Heart left ventricle (tissue), 13 donors: ENCODE measurements around the gene MCM3AP.

ENCODE experiments used
- CTCF ChIP-seq, 12 donors: fragments of 200-600 bp; sonication (generic) in 4 of 12; IDR thresholded peaks; one replicate each; pipeline versions ENCODE4 v1.5.0 to v1.8.0; 2018 to 2022; ENCODE audit warnings: antibody characterized with exemption in 12 of 12, mild to moderate bottlenecking in 5 of 12
- POLR2A ChIP-seq, 2 donors: fragments of 450-650 bp; IDR thresholded peaks; one replicate each; pipeline ENCODE4 v1.6.1; 2017; ENCODE audit warnings: antibody characterized with exemption in 2 of 2, mild to moderate bottlenecking in 2 of 2, moderate library complexity in 2 of 2
- donor health status: ischemic (EF 13 %, LVEDD 7.1; RV severe dilation, severe dysfunction).
- donor health status: DM: no; HTN: yes; CAD: no.
- donor health status: DM: no; HTN: no; CAD: no.
- donor health status: ischemic (EF 25% LVEDD 6.9; RV normal size, moderate dysfunction).
- donor health status: ischemic (EF 25% LVEDD 5.7; RV mildly dilated, moderate dysfunction).
- donor health status: ischemic (EF 35%, LVEDD 5.7; RV mildly dilated, moderate dysfunction).
- donor health status: nonischemic (EF 11% LVEDD 7.7; RV severe dilation, severe dysfunction).
- donor health status: DM: yes; HTN: yes; CAD: no.
- donor health status: PGD.
- donor health status: ischemic (EF 29% LVEDD 5.4; RV normal size, mild dysfunction).
- donor health status: nonischemic (EF 23%, LVEDD 6.1; RV moderate dilation, normal function).

DNA sequence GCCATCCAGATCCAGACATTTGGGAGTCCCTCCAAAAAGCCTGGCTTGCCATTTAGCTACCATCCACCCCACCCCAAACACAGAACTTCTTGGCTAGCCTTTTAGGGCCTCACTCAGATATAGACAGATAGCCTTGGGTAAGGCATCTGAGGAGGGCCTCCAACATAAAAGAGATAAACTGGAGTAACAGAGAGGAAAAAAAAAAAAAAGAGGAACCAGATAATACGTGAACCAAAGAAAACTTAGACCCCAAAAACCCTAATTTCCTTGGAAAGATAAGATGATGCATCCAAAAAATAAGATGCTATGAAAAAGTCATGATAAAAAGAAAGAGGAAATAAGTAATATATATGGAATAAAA is 37.0 kb downstream of the MCM3AP start:
- TF ChIP-seq CTCF (IDR thresholded peaks at IDR 0.05): no peak
- no peak for TF ChIP-seq POLR2A (IDR thresholded peaks at IDR 0.05)
